Left lobe of liver (tissue), 2 donors: Measurements from ENCODE around the gene IFI6. TPM values are rescaled to one million over a fixed set of nuclear protein-coding genes. Genes with fewer than 3 reads are reported as not detected.
"Not testable (repeated sequence)": the region's sequence is repeated elsewhere in the genome, so short reads cannot be mapped to it uniquely, and the experiment has no call there.

ENCODE experiments used
- ATAC-seq: fragments of 200-7000 bp; cut with Tn5 transposase; one replicate; pipeline ENCODE4 v1.9.1; 2020; ENCODE audit warnings: mild to moderate bottlenecking, moderate library complexity
- DNase-seq: peaks from one replicate; pipeline ENCODE4 v3.0.0-alpha.2; 2020; ENCODE audit warnings: low spot score
- total RNA-seq: library from RNA; stranded (reverse); gene quantifications from one replicate; pipeline ENCODE4 v1.2.1, GENCODE V29; 2021
- donor health status: DM: no; HTN: no; CAD: no; lungs with moderate emphysema.
- donor health status: DM: no; HTN: yes; CAD: no.

The IFI6 gene
- total RNA-seq, 1 donor from 2014 or later, result 13.1 TPM

DNA sequence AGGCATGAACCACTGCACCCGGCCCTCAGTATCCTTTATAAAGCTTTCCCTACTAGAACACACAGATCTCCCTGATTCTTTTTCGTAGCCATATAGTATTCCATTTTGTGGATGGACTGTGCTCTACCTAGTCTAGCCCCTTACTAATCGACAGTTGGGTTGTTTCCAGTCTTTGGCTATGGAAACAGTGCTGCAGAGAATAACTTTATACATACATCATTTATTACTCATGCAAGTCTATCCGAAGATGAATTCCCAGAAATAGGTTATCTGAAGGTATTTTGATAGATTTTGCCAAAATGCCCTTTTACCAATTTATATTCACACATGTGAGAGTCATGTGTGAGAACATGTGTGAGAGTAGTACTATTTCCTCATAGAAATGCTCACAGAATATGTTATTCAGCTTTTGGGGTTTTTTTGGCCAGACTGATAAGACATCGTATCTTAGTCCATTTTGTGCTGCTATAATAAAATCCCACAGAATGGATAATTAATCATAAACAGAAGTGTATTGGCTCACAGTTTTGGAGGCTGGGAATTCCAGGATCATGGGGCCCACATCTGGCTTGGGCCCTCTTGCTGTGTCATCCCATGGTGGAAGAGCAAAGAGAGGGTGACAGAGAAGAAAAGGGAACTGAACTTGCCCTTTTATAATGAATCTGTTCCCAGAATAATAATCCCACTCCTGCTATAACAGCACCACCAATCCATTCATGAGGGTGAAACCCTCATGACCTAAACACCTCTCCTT is 19.7 kb downstream of the IFI6 start:
- DNase-seq (no peak), ATAC-seq (no peak)

DNA sequence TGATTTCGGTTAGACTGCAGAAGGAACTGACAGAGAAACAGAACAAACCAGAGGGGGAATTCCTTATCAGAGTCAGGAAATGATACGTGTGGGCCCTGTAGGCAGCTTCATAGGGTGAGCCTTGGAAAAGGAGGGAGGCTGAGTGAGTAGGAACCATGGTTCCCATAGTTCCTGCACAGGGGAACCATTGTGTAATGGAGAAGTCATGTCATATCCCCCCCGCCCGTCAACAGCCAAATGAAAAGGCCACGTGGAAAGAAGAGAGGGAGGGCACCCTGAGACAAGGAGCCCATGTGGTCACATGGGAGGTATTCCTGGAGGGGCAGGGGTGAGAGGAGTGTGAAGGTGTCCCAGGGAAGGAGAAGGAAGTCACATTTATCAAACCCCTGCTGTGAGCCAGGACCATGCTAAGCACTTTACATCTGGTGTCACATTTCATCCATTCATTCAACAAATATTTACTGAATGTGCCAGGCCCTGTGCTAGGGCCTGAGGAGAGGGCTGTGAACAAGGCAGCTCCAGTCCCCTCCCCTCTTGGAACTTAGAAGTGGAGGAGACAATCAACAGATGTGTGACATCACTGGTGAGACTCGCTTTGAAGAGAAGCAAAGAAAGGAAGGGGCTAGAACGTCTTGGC is 21.3 kb downstream of the IFI6 start:
- ATAC-seq, result no peak
- DNase-seq, result no peak

DNA sequence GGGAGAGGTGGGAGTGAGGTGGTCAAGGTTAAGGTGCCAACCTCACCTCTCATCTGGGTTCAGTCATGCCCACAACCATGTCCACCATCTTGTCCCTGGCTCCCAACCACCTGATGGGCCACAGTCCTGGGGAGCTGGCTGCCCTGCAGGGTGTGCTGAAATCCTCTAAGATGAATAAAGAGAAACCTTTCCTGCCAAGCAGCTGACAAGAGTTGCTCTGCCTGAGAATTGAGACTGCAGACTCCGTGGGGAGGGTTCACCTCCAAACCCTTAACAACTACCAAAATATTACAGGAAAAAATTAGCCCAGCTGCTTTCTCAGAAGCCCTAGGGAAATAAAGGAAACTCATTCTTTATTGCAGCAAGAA is 21.8 kb downstream of the IFI6 start:
- no peak for DNase-seq
- no peak for ATAC-seq

DNA sequence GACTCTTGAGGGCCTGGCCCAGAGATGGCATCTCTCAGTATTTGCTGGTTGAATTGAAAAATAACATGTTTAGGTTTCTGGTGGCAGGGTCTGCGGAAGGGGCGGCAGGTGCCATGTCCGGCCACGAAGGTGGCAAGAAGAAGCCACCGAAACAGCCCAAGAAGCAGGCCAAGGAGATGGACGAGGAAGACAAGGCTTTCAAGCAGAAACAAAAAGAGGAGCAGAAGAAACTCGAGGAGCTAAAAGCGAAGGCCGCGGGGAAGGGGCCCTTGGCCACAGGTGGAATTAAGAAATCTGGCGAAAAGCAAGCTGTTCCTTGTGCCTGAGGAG is 22.7 kb downstream of the IFI6 start:
- DNase-seq (no peak), ATAC-seq (no peak)

DNA sequence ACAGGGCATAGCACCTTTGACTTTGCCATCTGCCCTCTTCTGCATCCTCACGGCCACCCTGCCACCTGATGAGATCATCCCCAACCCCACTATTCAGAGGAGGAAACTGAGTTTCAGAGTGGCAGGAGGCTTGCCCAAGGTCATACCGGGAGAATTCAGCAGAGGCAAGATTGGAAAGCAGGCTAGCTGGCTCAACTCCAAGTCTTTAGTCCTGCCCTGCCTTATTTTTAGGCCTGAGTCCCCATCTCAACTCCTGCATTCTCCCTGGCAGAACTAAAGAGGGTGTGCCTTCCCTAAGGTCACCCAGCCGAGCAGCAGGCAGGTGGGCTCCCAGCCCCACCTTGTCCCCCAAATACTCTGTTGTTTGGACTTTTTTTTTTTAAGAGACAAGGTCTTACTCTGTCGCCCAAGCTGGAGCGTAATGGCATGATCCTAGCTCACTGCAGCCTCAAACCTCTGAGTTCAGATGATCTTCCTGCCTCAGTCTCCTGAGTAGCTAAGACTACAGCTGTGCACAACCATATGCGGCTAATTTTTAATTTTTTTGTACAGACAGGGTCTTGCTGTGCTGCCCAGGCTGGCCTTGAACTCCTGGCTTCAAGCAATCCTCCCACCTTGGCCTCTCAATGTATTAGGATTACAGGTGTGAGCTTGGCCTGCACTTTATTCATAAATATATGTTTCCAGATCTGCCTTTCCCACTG is 23.2 kb downstream of the IFI6 start:
- no peak for DNase-seq
- no peak for ATAC-seq

DNA sequence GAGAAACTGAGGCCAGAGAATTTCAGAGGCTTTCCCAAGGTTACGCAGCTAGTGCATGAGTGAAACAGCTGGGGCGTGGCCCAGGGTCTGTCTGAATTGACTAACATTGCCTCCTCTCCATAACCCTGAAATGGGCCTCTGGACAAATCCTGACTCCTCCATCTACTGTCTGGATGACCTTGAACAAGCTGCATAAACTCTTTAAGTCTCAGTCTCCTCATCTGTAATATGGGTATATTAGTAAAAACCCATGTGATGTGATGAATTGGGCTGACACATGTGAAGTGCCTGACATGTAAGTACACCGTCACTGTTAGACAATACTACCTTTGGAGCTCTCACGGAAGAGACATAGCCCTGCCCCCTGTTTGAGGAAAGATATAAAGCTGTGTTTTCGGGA is 24.7 kb downstream of the IFI6 start:
- ATAC-seq (no peak), DNase-seq (no peak)

DNA sequence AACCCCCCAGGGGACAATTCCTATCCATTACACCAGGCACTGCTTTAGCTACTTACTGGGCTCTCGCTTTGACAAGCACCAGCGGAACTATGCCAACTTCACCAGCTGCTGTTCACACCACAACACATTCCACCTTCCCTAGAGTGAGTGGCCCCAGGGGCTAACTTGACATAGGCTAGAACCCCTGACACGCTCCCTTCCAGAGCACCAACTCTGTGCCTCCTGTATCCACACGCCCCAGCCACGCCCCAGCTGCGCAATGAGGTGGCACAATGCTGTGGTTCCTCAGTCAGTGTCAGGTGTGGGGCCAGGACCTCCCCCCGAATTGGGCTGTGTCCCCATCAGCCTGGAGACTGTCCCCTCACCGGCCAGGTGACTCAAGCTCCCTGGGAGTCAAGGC is 25.3 kb downstream of the IFI6 start:
- DNase-seq (no peak), ATAC-seq (no peak)

DNA sequence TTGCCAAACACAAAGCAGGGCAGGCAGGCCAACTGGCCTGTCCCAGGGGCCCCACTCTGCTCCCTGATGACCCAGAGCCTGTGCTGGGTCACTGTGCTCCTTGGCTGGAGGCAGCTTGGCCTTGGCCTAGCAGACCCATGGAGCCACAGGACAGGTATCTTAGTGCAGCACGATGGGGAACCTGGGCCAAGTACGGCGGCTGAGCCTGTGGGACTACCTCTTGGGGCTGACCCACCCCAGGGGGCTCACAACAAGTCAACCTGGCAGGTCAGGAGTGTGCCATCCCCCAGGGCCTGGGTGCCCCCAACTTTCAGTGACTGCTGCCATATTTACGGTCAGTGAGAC is 26.9 kb downstream of the IFI6 start:
- ATAC-seq, result no peak

DNA sequence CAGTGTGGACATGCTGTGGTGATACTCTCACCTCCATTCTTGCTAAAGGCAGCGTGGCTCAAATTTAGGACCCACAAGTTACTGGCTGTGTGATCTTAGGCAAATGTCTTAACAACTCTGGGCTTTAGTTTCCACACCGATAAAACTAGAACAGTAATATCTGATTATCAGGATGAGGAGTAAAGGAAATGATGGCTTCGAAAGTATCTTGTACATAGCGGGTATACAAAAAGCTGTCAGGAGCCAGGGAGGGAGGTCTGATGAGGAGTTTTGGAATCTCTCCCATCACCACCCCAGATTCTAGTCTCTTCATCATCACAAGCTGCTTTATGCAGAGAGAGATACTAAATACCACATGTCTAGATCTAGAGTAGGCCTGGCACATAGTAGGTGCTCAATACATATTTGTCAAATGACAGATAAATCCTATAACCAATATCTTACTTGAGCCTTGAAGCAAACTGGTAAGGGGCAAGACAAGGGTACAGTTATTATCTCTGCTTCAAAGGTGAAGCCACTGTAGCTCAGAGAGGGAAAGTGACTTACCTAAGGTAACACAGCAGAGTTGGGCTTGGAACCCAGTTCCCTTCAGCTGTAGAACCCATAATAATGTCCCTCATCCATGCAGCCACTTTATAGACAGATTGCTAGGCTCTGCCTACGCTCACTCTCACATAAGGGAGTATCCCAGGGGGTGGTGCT is 27.5 kb downstream of the IFI6 start:
- DNase-seq, result no peak
- ATAC-seq, result no peak

More for the DNA sequence above, 26.9 kb downstream of the IFI6 start:
- no peak for DNase-seq

DNA sequence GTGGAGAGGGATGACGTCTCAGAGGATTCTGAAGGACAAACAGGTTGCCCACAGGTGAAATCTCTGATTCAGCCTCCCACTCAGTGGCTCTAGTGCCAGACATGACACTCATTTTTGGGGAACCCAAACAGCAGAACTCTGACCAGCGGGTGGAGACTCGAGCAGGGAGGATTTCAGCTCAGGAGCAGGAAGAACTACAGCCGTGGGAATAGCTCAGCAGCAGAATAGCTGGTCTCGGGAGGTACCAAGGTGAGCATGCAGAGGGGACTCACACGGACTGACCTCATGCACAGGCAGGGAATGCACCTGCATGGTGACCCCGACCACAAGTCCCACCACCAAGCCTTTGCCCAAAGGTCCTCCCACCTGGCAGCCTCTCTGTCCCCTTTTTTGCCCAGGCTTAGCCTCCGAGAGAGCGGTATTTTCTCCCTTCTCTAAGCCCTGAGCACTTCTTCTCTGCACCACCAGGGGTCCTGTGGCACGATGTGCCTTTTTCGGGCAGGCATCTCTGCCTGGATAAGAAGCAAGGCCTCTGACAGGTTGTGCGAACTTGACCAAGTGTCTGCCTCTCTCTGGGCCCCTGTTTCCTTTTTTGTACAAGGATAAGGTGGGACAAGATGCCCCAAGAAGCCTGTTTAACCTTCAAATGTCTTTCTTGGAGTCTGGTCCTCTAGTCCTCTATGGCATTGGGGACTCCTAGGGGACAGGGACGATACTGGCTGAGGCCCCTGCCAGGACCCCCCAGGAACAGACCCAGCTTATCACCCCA is 28.2 kb downstream of the IFI6 start:
- ATAC-seq (peak; percentile 94), DNase-seq (no peak)

DNA sequence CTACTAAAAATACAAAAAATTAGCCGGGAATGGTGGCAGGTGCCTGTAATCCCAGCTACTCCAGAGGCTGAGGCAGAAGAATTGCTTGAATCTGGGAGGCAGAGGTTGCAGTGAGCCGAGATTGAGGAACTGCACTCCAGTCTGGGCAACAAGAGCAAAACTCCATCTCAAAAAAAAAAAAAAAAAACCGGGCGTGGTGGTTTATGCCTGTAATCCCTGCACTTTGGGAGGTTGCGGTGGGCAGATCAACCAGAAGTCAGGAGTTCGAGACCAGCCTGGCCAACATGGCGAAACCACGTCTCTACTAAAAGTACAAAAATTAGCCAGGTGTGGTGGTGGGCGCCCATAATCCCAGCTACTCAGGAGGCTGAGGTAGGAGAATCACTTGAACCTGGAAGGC is 31.5 kb downstream of the IFI6 start:
- not testable (repeated sequence) for DNase-seq, ATAC-seq

DNA sequence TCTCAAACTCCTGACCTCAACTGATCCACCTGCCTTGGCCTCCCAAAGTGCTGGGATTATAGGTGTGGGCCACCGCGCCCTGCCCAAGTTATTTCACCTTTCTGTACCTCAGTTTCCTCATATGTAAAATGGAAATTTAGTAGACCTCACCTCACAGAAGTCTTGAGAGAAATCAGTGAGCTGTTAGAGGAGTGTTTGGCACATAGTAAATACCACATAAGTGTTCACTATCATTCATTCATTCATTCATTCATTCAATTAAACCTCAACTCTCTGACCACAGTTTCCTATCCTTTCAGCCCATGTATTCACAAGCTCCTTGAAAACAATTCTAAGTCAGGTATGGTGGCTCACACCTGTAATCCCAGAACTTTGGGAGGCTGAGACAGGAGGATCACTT is 33.2 kb downstream of the IFI6 start:
- DNase-seq (no peak), ATAC-seq (no peak)

DNA sequence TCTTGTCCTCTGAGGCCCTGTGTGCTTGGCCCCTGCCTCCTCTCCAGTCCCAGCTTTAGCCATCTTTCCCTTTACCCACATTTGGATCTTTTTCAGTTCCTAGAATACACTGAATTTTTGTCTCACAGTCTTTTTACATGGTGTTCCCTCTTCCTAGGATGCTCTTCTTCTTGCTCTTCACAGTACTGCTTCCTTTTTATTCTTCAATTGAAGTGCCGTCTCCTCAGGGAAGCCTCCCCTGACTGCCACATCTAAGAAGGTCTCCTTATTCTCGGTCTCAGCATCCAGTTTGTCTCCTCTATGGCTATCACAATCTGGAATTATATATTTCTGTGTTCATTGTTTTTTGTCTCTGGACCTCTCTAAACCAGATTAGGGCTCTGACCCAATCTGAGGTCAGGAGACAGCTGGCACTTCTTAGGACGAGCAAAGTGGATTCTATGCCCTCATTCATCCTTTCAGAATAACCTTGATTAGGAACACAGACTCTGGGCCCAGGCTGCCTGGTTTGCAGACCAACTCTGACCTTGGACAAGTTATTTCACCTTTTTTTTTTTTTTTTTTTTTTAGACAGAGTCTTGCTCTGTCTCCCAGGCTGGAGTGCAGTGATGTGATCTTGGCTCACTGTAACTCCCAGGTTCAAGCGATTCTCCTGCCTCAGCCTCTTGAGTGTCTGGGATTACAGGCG is 33.8 kb downstream of the IFI6 start:
- no peak for DNase-seq
- ATAC-seq, result no peak

DNA sequence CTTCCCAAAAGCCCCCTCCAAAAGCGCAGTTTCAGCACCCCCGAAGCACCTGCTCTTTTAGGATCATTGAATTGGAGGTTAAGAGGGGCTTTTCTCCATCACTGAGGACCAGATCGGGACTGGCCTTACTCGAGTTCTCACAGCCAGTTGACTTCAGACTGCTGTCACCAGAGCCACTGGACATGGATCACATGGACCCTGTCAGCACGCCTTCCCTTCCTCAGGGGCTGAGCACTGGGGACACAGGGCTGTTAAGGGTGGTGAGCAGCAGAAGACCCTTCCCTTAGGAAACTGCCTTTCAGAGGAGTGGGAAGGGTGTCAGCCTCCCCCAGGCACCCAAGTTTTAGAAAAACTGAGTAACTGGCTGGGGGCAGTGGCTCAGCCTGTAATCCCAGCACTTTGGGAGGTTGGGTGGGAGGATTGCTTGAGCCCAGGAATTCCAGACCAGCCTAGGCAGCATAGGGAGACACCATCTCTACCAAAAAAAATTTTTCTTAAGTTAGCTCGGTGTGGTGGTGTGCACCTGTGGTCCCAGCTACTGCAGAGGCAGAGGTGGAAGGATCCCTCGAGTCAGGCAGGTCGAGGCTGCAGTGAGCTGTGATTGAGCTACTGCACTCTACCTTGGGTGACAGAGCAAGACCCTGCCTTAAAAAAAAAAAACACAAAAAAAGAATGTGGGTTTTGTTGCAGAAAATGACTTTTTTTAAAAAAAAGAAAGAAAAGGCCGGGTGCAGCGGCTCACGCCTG is 36.4 kb downstream of the IFI6 start:
- DNase-seq, result no peak

DNA sequence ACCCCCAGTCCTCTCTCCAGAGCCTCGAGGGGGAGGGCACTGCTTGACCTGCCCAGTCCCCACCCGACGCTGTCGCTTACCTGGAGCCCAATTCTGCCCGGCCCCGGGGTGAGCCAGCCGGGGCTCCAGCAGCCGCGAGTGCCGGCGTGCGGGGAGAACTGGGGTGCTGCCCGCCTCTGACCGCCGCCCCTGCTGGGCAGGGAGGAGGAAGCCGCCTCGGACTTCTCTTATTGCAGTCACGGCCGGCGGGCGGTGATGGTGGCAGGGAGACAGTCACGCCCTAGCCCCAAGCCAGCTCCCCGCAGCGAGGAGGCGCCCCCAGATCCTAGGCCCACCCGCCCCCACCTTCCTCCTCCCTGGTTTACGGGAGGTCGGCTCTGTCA is 37.0 kb downstream of the IFI6 start, which contains the start of gene FGR:
Gene FGR, minus strand, starts transcription at position 201 of the 383 bp plus-strand sequence. CDS start 11,269 bp downstream, outside the sequence.
- ATAC-seq (peak; percentile 34), DNase-seq (no peak)

More for the DNA sequence above, 36.4 kb downstream of the IFI6 start:
- no peak for ATAC-seq

DNA sequence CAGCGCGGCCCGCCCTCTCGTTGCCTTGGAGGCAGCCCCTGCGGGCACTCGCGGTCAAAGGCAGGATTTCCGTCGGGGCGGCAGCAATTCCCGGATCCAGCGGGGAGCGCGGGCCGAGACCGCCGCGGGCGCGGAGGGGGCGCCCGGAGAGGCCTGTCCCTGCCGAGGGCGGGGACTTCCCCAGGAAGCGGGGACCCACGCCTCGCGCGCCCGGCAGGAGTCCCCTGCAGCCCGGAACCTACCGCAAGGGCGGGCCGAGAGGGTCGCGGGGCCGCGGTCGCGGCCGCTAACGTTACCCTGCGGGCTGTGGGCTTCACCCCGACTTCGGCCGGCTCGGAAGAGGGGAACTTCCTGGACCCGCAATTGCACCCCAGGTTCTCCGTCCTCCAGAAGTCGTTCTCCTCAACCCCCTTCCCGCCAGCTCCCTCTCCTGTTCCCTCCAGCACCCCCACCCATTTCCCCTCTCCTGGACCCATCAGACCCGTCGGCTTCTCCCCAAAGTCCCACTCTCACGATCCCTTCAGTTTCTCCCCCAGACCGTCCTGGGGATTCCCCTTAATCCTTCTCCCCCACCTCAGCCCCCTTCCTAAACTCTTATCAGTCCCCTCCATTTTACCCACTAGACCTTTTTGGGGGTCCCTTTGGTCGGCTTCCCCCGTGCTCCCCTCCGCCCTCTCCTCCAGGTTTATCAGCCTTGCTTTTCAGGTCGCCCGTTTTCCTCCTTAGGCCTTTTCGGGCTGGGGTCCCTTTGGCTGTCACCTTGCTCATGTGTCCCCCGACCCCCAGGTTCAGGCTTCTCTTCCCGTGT is 37.6 kb downstream of the IFI6 start:
- DNase-seq (no peak), ATAC-seq (peak; percentile 67)

DNA sequence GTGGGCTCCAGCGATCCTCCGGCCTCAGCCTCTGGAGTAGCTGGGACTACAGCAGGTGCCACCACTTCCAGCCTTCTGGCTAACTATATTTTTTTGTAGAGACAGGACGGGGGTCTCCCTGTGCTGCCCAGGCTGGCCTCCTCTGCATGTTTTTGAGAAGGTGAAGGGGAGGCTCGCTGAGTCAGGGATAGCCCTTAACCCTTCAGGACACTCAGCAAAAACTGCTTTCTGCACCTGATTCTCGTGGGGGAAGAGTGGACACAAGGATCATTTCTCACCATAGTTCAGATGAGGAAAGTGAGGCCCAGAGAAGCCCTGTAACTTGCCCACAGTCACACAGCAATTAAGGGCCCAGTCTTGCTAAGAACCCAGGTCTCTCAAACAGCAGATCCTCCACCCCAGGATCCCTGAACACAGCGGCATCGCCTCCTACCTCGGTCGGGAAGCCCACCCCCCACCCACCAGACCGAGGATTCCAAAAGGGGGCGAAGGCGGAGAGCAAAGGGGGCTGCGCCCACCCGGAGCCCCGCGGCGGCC is 38.3 kb downstream of the IFI6 start:
- ATAC-seq (no peak), DNase-seq (no peak)

DNA sequence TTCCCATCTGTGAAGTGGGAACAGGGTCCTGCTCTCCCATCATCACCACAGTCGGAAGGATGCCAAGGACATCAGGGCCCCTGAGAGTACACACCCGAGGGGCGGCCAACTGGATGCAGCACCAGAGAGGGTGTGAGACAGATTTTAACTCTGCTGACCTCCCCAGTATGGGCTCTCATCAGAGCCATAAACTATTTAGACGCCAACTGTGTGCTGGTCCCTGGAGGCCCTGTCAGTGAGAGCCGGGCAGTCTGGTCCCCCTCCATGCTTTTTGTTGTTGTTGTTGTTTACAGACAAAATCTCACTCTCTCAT is 38.7 kb downstream of the IFI6 start:
- ATAC-seq (no peak), DNase-seq (no peak)
